Lower leg skin (tissue), 4 donors: ENCODE results near the gene GNB2. TPM values are rescaled to one million over a fixed set of nuclear protein-coding genes. Genes with fewer than 3 reads are reported as not detected.
A peak's percentile ranks its signal among the peaks of the same experiment; 100 is the strongest.

ENCODE experiments used
- DNase-seq, 2 donors: peaks; one replicate each; pipeline ENCODE4 v3.0.0-alpha.2; 2019; ENCODE audit warnings: low spot score in 2 of 2
- H3K4me3 ChIP-seq: fragments of 200-600 bp; sonication (generic); 2 replicates; pipeline ENCODE4 v1.5.1; 2017; ENCODE audit warnings: mild to moderate bottlenecking, low read depth; ENCODE audit not compliant: poor library complexity, severe bottlenecking
- POLR2A ChIP-seq, 2 donors: fragments of 450-650 bp; IDR thresholded peaks; one replicate each; pipeline ENCODE4 v1.6.1; 2016 to 2017; ENCODE audit warnings: antibody characterized with exemption in 2 of 2, mild to moderate bottlenecking in 1 of 2, moderate library complexity in 1 of 2
- WGBS, 2 donors: methylation state at CpG; one replicate each; pipeline ENCODE4 v1.1.5; 2018; 5-methylcytosine and 5-hydroxymethylcytosine counted together
- intact Hi-C: fragments of 100-400 bp; cut with DNase I; formaldehyde crosslinking; loops from one replicate; pipeline ENCODE4 v1.15.0; 2023; ENCODE audit warnings: low total_unique reads
- total RNA-seq, 4 donors: library from RNA; depleted of rRNA; stranded (reverse); fragments of >200 nt; gene quantifications; one replicate each; pipeline ENCODE4 v1.1.0, GENCODE V29; 2016
- TF ChIP-seq, protein P1 (sequence below), 3 donors: fragments of 450-650 bp; IDR thresholded peaks; one replicate each; pipeline ENCODE4 v1.5.1; 2016; ENCODE audit warnings: antibody characterized with exemption in 3 of 3, mild to moderate bottlenecking in 3 of 3, moderate library complexity in 2 of 3

The GNB2 gene
- total RNA-seq, 4 donors from 2014 or later: 309 to 439 (median 353) TPM

GRCh38 chr7:100675581-100676350 is 2.2 kb downstream of the GNB2 start:
- no peak for TF ChIP-seq POLR2A (IDR thresholded peaks at IDR 0.05)
- TF ChIP-seq, protein P1, sequence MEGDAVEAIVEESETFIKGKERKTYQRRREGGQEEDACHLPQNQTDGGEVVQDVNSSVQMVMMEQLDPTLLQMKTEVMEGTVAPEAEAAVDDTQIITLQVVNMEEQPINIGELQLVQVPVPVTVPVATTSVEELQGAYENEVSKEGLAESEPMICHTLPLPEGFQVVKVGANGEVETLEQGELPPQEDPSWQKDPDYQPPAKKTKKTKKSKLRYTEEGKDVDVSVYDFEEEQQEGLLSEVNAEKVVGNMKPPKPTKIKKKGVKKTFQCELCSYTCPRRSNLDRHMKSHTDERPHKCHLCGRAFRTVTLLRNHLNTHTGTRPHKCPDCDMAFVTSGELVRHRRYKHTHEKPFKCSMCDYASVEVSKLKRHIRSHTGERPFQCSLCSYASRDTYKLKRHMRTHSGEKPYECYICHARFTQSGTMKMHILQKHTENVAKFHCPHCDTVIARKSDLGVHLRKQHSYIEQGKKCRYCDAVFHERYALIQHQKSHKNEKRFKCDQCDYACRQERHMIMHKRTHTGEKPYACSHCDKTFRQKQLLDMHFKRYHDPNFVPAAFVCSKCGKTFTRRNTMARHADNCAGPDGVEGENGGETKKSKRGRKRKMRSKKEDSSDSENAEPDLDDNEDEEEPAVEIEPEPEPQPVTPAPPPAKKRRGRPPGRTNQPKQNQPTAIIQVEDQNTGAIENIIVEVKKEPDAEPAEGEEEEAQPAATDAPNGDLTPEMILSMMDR (IDR thresholded peaks at IDR 0.05): no peak
- peak overlapping the region; percentile 86 for H3K4me3 ChIP-seq
- peak; percentile 83 to 97 for DNase-seq
- intact Hi-C loops: no loop called here
- WGBS, 2 donors: 0 to 1% methylated on average over 11 to 26 of the region's 59 CpGs

DNA sequence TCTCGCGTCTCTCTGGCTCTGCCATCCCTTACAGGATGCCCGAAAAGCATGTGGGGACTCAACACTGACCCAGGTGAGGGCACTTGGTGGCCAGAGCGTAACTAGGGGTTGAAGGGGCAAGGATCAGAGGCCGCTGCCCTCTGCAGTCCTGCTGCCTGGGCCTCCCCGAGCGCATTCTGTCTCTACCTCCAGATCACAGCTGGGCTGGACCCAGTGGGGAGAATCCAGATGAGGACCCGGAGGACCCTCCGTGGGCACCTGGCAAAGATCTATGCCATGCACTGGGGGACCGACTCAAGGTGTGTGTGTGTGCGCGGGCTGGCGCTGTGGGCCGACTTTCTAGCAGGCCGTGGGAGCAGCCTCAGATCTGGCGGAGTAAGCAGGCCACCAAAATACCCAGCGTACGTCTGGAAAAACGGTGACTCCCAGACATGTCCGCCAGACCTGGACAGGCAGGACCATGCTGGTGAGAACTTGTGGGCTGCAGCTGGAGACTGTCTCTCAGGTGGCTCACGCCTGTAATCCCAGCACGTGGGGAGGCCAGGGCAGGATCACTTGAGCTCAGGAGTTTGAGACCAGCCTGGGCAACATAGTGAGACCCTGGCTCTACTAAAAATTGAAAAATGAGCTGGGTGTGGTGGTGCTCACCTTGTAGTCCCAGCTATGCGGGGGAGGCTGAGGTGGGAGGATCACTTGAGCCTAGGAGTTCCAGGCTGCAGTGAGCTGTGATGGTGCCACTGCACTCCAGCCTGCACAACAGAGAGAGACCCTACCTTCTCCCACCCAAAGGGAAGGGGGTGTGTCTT is 3.2 kb downstream of the GNB2 start:
- WGBS, 2 donors: 75 to 79% methylated on average over 19 to 23 of the region's 23 CpGs
- TF ChIP-seq, protein P1 (IDR thresholded peaks at IDR 0.05): no peak
- TF ChIP-seq POLR2A (IDR thresholded peaks at IDR 0.05): no peak
- no peak for DNase-seq
- H3K4me3 ChIP-seq: no peak overlapping the region
- intact Hi-C loops: no loop called here

DNA sequence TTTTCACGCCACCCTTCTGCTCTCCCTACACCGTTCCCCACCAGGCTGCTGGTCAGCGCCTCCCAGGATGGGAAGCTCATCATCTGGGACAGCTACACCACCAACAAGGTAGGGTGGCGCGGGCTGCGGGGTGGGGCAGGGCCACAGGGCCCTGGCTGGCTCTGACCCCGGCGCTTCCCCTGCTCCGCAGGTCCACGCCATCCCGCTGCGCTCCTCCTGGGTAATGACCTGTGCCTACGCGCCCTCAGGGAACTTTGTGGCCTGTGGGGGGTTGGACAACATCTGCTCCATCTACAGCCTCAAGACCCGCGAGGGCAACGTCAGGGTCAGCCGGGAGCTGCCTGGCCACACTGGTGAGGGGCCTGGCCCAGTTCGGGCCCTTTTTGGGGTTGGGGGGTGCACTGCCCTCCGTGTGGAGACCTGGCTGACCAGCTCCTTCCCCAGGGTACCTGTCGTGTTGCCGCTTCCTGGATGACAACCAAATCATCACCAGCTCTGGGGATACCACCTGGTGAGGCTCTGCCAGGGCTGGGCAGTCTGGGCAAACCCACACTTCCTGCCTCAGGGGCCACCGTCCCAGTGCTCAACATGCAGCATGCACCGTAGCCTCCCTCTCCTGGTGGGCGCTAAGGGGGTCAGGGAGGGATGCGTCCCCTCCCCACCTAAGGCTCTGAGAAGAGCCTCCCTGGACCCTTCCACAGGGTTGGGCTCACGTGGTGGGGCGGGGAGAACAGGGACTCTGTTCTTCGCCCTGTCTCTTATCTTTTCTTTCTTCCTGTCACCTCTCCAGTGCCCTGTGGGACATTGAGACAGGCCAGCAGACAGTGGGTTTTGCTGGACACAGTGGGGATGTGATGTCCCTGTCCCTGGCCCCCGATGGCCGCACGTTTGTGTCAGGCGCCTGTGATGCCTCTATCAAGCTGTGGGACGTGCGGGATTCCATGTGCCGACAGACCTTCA is 4.0 kb downstream of the GNB2 start:
- intact Hi-C loops: no loop called here
- no peak overlapping the region for H3K4me3 ChIP-seq
- no peak for TF ChIP-seq POLR2A (IDR thresholded peaks at IDR 0.05)
- TF ChIP-seq, protein P1 (IDR thresholded peaks at IDR 0.05): no peak
- no peak for DNase-seq
- WGBS, 2 donors: 87 to 94% methylated on average over 29 to 36 of the region's 36 CpGs

DNA sequence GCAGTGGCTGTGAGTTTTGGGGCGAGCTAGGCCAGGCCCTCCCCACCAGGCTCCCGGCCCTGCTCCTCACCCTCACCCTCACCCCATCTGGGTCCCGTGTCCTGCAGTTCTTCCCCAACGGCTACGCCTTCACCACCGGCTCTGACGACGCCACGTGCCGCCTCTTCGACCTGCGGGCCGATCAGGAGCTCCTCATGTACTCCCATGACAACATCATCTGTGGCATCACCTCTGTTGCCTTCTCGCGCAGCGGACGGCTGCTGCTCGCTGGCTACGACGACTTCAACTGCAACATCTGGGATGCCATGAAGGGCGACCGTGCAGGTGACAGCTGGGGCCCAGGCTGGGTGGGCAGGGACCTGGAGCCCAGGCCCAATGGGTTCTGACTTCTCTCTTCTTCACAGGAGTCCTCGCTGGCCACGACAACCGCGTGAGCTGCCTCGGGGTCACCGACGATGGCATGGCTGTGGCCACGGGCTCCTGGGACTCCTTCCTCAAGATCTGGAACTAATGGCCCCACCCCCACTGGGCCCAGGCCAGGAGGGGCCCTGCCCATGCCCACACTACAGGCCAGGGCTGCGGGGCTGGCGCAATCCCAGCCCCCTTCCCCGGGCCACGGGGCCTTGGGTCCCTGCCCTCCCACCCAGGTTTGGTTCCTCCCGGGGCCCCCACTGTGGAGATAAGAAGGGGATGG is 4.9 kb downstream of the GNB2 start:
- WGBS, 2 donors: 65 to 70% methylated on average over 34 to 35 of the region's 35 CpGs
- no peak for DNase-seq
- TF ChIP-seq POLR2A (IDR thresholded peaks at IDR 0.05): no peak
- intact Hi-C loops: no loop called here
- H3K4me3 ChIP-seq: no peak overlapping the region

GRCh38 chr7:100679129-100679926 is 5.8 kb downstream of the GNB2 start:
- peak in 1 of 2 donors; percentile 88 for DNase-seq
- intact Hi-C loops: no loop called here
- 71% methylated on average over 13 of the region's 13 CpGs for WGBS, 2 donors
- H3K4me3 ChIP-seq: no peak overlapping the region
- no peak for TF ChIP-seq POLR2A (IDR thresholded peaks at IDR 0.05)
- TF ChIP-seq, protein P1 (IDR thresholded peaks at IDR 0.05): no peak
